Esophagus squamous epithelium (tissue), 5 donors: ENCODE measurements around the gene PSMD11. TPM values are rescaled to one million over a fixed set of nuclear protein-coding genes. Genes with fewer than 3 reads are reported as not detected.
A peak's percentile ranks its signal among the peaks of the same experiment; 100 is the strongest.

Experiments
- DNase-seq: peaks from one replicate; lab custom pipeline; 2025; lab: John Stamatoyannopoulos, UW
- H3K27ac ChIP-seq, 4 donors: fragments of 200-600 bp; sonication (generic); one replicate each; pipeline ENCODE4 v1.5.1; 2016 to 2019; ENCODE audit warnings: mild to moderate bottlenecking in 1 of 4
- H3K27me3 ChIP-seq, 4 donors: fragments of 200-600 bp; sonication (generic); 1 replicate in 3 of 4; 2 replicates in 1 of 4; pipeline versions ENCODE4 v1.5.1 to v1.6.0; 2017 to 2021; ENCODE audit warnings: antibody characterized with exemption in 1 of 4
- H3K36me3 ChIP-seq, 3 donors: fragments of 200-600 bp; sonication (generic); one replicate each; pipeline ENCODE4 v1.5.1; 2016 to 2019
- H3K4me1 ChIP-seq, 3 donors: fragments of 200-600 bp; sonication (generic); one replicate each; pipeline ENCODE4 v1.5.1; 2017 to 2019
- H3K4me3 ChIP-seq, 4 donors: fragments of 200-600 bp; sonication (generic); 1 replicate in 3 of 4; 2 replicates in 1 of 4; pipeline ENCODE4 v1.5.1; 2016 to 2019; ENCODE audit warnings: mild to moderate bottlenecking in 2 of 4, moderate library complexity in 1 of 4
- H3K9me3 ChIP-seq, 3 donors: fragments of 200-600 bp; sonication (generic); one replicate each; pipeline ENCODE4 v1.5.1; 2016 to 2019
- POLR2A ChIP-seq, 4 donors: fragments of 450-650 bp; IDR thresholded peaks; one replicate each; pipeline ENCODE4 v1.6.1; 2017; ENCODE audit warnings: antibody characterized with exemption in 4 of 4, mild to moderate bottlenecking in 4 of 4, moderate library complexity in 3 of 4
- WGBS, 2 donors: methylation state at CpG; one replicate each; pipeline ENCODE4 v1.1.5; 2018; 5-methylcytosine and 5-hydroxymethylcytosine counted together
- intact Hi-C: fragments of 100-400 bp; cut with DNase I; formaldehyde crosslinking; loops from one replicate; pipeline ENCODE4 v1.15.0; 2022
- total RNA-seq, 4 donors: library from RNA; depleted of rRNA; stranded (reverse); fragments of >200 nt; gene quantifications; one replicate each; pipeline ENCODE4 v1.1.0, GENCODE V29; 2016
- TF ChIP-seq, protein P1 (sequence below), 6 experiments: fragments of 450-650 bp in 4 of 6; fragments of 200-600 bp in 2 of 6; sonication (generic) in 2 of 6; IDR thresholded peaks; one replicate each; pipeline ENCODE4 v1.5.1; 2016 to 2019; ENCODE audit warnings: antibody characterized with exemption in 6 of 6, mild to moderate bottlenecking in 4 of 6, moderate library complexity in 4 of 6
- donor health status: DM: yes; HTN: yes; CAD: no.

The PSMD11 gene
- total RNA-seq, 4 donors from 2014 or later, result 53.5 to 148 (median 70.3) TPM

DNA sequence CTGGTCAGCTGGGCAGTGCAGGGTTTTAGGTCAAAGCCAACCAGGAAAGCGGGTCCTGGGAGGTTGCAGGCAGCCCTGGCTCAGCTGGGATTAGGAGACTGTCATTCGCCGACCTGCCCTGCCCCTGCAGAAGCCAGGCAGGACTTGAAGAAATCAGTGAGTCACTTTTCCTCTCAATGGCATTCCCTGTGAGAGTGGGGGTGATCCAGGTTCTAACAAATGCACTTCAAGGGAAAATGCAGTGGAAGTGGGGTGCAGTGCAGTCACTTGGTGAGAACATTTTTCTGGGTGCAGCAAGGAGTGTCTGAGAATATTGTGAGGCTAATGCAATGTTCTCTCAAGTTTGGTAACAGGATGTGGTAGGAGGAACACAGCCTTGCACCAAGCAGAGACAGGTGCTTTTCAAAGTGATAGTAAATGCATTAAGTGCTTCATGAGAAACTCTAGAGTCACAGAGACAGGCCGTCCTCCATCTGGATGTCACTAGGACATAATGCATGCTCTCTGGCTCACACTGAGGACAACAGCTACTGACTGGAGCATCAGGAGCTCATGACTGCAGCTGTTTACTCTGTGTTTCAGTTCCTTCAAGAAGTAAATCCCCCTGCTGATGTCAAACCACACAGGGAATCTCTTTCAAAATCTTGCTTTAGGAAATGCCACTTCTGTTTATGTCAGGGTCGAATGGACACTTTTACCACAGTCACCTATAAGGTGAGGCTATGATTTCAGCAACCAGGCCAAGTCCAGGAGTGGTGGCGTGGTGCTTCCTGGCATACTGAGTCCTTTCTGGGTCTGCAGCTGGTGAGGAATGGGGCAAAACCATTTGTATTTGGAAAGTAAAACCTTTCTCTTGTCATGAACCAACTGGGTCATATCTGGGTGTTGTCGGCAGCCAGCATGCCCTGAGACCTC lies 59.2 kb downstream of the PSMD11 start:
- peak overlapping the region; percentile 69 to 87 (median 79) for H3K27ac ChIP-seq
- H3K36me3 ChIP-seq, result no peaks in the 10 kb centered on the region
- intact Hi-C loops, result no loop called here
- no peaks in the 10 kb centered on the region for H3K9me3 ChIP-seq
- H3K4me3 ChIP-seq, result no peak overlapping the region
- H3K4me1 ChIP-seq, result peaks cover 10 to 32% (median 27%) of the 10 kb centered on the region in 3 donors
- TF ChIP-seq, protein P1, sequence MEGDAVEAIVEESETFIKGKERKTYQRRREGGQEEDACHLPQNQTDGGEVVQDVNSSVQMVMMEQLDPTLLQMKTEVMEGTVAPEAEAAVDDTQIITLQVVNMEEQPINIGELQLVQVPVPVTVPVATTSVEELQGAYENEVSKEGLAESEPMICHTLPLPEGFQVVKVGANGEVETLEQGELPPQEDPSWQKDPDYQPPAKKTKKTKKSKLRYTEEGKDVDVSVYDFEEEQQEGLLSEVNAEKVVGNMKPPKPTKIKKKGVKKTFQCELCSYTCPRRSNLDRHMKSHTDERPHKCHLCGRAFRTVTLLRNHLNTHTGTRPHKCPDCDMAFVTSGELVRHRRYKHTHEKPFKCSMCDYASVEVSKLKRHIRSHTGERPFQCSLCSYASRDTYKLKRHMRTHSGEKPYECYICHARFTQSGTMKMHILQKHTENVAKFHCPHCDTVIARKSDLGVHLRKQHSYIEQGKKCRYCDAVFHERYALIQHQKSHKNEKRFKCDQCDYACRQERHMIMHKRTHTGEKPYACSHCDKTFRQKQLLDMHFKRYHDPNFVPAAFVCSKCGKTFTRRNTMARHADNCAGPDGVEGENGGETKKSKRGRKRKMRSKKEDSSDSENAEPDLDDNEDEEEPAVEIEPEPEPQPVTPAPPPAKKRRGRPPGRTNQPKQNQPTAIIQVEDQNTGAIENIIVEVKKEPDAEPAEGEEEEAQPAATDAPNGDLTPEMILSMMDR (IDR thresholded peaks at IDR 0.05), result peak in 1 of 6 experiments; percentile 9
- peak in 1 of 4 donors; percentile 50 for TF ChIP-seq POLR2A (IDR thresholded peaks at IDR 0.05)
- no peaks in the 10 kb centered on the region for H3K27me3 ChIP-seq
- no peak for DNase-seq
- 34 to 57% methylated on average over 4 to 5 of the region's 7 CpGs for WGBS, 2 donors

DNA sequence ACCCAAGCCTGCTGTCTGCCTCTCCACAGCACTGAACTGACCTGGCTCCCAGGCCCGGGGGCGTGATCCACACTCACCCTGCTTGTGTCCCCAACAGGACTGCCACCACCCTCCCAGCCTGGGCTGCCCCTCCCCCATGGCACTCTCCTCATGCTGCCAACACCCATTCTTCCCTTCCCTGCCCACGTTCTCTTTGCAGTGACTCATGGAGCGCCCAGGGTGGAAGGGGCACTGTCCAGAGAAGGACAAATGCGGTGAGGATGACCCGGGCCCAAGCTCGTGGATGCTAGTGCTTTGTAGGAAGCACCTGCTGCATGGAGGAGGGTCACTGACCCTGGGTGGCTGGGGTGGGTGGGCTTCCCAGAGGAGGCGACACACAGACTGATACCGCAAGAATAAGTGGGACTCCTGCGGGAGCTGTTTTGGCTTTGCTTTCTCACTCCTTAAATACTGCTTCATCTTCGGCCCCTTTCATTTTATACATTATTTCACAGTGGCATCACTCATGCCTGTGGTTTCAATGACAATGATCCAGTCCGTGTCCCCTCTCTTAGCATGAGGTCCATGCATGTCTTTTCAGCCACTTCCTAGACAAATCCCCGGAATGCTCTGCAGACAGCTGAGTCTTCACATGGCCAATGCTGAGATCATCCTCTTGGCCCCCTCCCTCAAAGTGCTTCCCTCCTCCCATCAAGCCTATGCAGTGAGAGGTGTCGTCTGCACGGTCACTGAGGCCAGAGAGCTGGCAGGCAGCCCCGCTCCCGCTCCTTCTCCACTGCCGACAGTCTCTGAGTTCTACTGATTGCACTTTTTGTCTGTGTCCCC lies 60.1 kb downstream of the PSMD11 start:
- intact Hi-C loops, result no loop called here
- peaks cover 10 to 32% (median 27%) of the 10 kb centered on the region in 3 donors for H3K4me1 ChIP-seq
- H3K9me3 ChIP-seq, result no peaks in the 10 kb centered on the region
- WGBS, 2 donors, result 81 to 85% methylated on average over 14 to 16 of the region's 18 CpGs
- no peaks in the 10 kb centered on the region for H3K27me3 ChIP-seq
- H3K4me3 ChIP-seq, result no peak overlapping the region
- no peaks in the 10 kb centered on the region for H3K36me3 ChIP-seq
- no peak for DNase-seq
- TF ChIP-seq, protein P1 (IDR thresholded peaks at IDR 0.05), result no peak
- no peak for TF ChIP-seq POLR2A (IDR thresholded peaks at IDR 0.05)
- H3K27ac ChIP-seq, result peak overlapping the region; percentile 69 to 87 (median 79)

DNA sequence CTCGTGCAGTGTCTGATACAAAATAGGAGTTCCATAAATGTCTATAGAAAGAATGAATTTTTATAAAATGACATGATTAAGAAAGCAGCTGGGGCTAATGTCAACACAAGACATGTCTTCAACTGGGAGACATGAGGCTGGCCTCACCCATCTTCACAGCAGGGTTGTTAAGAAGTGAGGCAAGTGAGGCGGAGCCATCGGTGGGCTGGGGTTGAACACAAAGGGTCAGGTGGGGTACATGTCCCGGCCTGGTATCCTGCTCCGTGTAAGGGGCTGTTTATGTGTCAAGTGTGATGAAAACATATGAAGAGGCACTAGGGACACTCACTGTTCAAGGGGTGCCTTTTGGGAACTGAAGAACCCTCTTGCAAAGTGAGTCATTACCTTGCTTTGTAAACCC lies 64.6 kb downstream of the PSMD11 start:
- Histone ChIP-seq H3K9me3 (no peaks in the 10 kb centered on the region), H3K36me3 (peaks cover 0 to 6% (median 0%) of the 10 kb centered on the region in 3 donors), H3K27me3 (no peaks in the 10 kb centered on the region), H3K27ac (no peak overlapping the region), H3K4me3 (no peak overlapping the region), H3K4me1 (peaks cover 3 to 21% (median 13%) of the 10 kb centered on the region in 3 donors)
- DNase-seq, result no peak
- TF ChIP-seq, protein P1 (IDR thresholded peaks at IDR 0.05), result no peak
- no peak for TF ChIP-seq POLR2A (IDR thresholded peaks at IDR 0.05)
- WGBS, 2 donors, result 80 to 89% methylated on average over 5 of the region's 5 CpGs
- intact Hi-C loops, result no loop called here

DNA sequence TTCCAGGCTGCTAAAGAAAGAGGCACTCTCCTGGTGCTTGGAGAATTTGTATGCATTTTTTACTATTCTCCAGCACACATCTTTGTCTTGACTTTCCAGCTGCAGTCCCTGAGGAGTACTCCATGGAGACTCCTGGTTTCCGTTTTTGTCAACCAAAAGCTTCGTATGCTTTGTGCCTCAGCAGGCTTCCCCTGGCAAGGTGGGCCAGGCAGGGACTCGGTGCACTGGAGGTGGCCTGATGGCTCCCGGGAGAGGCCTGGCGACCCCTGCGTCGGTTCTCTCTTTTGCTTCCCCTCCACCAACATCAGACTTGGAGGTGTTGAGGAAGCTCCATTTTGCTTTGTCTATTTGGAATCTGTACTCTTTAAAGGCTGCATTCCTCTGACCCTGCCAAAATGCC lies 66.2 kb downstream of the PSMD11 start:
- TF ChIP-seq, protein P1 (IDR thresholded peaks at IDR 0.05), result no peak
- TF ChIP-seq POLR2A (IDR thresholded peaks at IDR 0.05), result no peak
- Histone ChIP-seq H3K4me3 (no peak overlapping the region), H3K36me3 (peaks cover 0 to 6% (median 0%) of the 10 kb centered on the region in 3 donors), H3K4me1 (peaks cover 0 to 6% (median 0%) of the 10 kb centered on the region in 3 donors), H3K9me3 (no peaks in the 10 kb centered on the region), H3K27me3 (no peaks in the 10 kb centered on the region), H3K27ac (no peak overlapping the region)
- intact Hi-C loops, result no loop called here
- no peak for DNase-seq
- 93 to 96% methylated on average over 3 to 7 of the region's 7 CpGs for WGBS, 2 donors
